ENCODE results near the gene PRPF38B.
"Not testable (repeated sequence)": the region's sequence is repeated elsewhere in the genome, so short reads cannot be mapped to it uniquely, and the experiment has no call there.

The PRPF38B gene

GRCh38 chr1:108681701-108682100 is 10.4 kb upstream of the PRPF38B start:
- not testable (repeated sequence) for DNase-seq

GRCh38 chr1:108685529-108685928 is 6.6 kb upstream of the PRPF38B start:
- DNase-seq, result no peak

GRCh38 chr1:108686614-108687313 is 5.3 kb upstream of the PRPF38B start:
- DNase-seq, result no peak

- DNase-seq, result no peak
Observed at GRCh38 chr1:108691128-108691941, 775 bp upstream of the PRPF38B start.

- DNase-seq, result peak; percentile 52
Observed at GRCh38 chr1:108692724-108693655, 880 bp downstream of the PRPF38B start.

- no peak for DNase-seq
Observed at GRCh38 chr1:108695535-108695934, 3.4 kb downstream of the PRPF38B start.

- DNase-seq, result no peak
Observed at GRCh38 chr1:108699375-108700332, 7.5 kb downstream of the PRPF38B start.

- DNase-seq, result no peak
Observed at GRCh38 chr1:108701176-108701849, 9.2 kb downstream of the PRPF38B start.

GRCh38 chr1:108702109-108702508 is 10.0 kb downstream of the PRPF38B start:
- not testable (repeated sequence) for DNase-seq

- DNase-seq, result no peak
Observed at GRCh38 chr1:108703939-108704338, 11.8 kb downstream of the PRPF38B start.

- DNase-seq, result no peak
Observed at GRCh38 chr1:108704496-108704895, 12.4 kb downstream of the PRPF38B start.

- DNase-seq, result no peak
Observed at GRCh38 chr1:108706643-108707042, 14.5 kb downstream of the PRPF38B start.

GRCh38 chr1:108708691-108709660 is 16.9 kb downstream of the PRPF38B start:
- peak; percentile 70 for DNase-seq

- DNase-seq, result no peak
Observed at GRCh38 chr1:108712606-108713150, 20.6 kb downstream of the PRPF38B start, which contains the start of gene FNDC7. Gene FNDC7 (plus strand): TSS chr1:108712908. CDS start chr1:108712934, 26 bp downstream.

GRCh38 chr1:108715932-108716331 is 23.8 kb downstream of the PRPF38B start:
- DNase-seq, result no peak

GRCh38 chr1:108716437-108717230 is 24.5 kb downstream of the PRPF38B start:
- DNase-seq, result no peak

GRCh38 chr1:108717774-108718316 is 25.7 kb downstream of the PRPF38B start:
- DNase-seq, result no peak

- DNase-seq, result no peak
Observed at GRCh38 chr1:108718927-108719655, 27.0 kb downstream of the PRPF38B start.

Data from activated T-cell treated with anti-CD3 and anti-CD28 coated beads, Interleukin-2, amount 50 U/mL, for 1 hour (primary cell).